H1 (cell line): ENCODE data around the gene TVP23A. TPM values are rescaled to one million over a fixed set of nuclear protein-coding genes. Genes with fewer than 3 reads are reported as not detected.

Experiments
- EZH2 ChIP-seq: fragments of 200-600 bp; sonication (generic); IDR thresholded peaks from 2 replicates; pipeline ENCODE4 v1.7.1; 2012; ENCODE audit warnings: low read depth, mild to moderate bottlenecking, moderate library complexity, low read length, inconsistent platforms; ENCODE audit not compliant: severe bottlenecking
- PHF8 ChIP-seq: fragments of 200-600 bp; sonication (generic); conservative IDR thresholded peaks from 2 replicates; pipeline ENCODE4 v1.7.1; 2012; ENCODE audit warnings: low read depth, mild to moderate bottlenecking, inconsistent platforms, low read length, moderate library complexity
- TAF1 ChIP-seq: IDR thresholded peaks from 2 replicates; pipeline ENCODE4 v1.6.1; 2011; ENCODE audit warnings: mild to moderate bottlenecking, low read depth, low read length
- USF2 ChIP-seq: IDR thresholded peaks from 2 replicates; pipeline ENCODE4 v1.6.1; 2011; ENCODE audit warnings: low read length, improper control_type of control experiment
- polyA plus RNA-seq, 7 experiments: library from polyadenylated mRNA; depleted of rRNA in 3 of 7; stranded (reverse) in 5 of 7; unstranded in 2 of 7; fragments of >200 nt in 5 of 7; fragments of 200-250 nt in 2 of 7; gene quantifications; 1 replicate in 5 of 7; 2 replicates in 1 of 7; 4 replicates in 1 of 7; pipeline versions ENCODE4 v1.2.1 to v1.2.3, GENCODE V29; 2011 to 2013; ENCODE audit warnings: missing spikeins in 2 of 7, mixed read lengths in 2 of 7
- total RNA-seq: library from RNA; stranded (reverse); fragmentation: NEBNext Ultra II Directional; extraction: Animal tissue kit (Norgen Biotek cat#: 25700); gene quantifications from 2 replicates; pipeline ENCODE4 v1.2.1, GENCODE V29; 2021

The TVP23A gene
- total and polyA plus RNA-seq, 2 of the 8 experiments (the other 6 are each of a cell fraction or from before 2014, with no cell fraction given), result 2.2 to 3.1 TPM

- no peak for TF ChIP-seq EZH2
- no peak for TF ChIP-seq PHF8
- no peak for TF ChIP-seq USF2
- no peak for TF ChIP-seq TAF1
- TF ChIP-seq, all 59 proteins: peak for 0
Observed at GRCh38 chr16:10835281-10835931, 16.8 kb upstream of the TVP23A start (continued).
